RPMI8226 (cell line): ENCODE data around the gene FLNA.

Experiments
- DNase-seq: peaks from one replicate; pipeline ENCODE4 v3.0.0-alpha.2; 2015

Gene FLNA

DNA sequence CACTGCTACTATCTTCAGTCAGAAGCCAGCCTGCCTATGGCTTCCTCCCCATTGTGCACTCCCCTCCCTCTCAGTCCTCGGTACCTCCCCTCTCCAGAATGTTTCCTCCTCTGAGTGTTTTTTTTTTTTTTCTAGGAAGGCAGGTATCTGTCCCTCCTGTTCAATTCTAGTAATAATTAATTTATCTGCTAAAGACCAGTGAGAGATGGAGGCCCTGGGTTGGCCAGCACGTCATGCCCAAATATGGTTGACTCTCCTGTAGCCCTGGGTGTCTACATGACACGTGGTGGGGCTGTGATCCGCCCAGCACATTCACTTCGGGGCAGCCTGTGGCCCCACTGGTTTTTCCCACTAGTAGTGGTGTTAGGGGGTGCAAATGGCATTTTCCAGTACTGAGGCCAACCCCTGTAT is 1.8 kb downstream of the FLNA start:
- no peak for DNase-seq

- no peak for DNase-seq
Observed at GRCh38 chrX:154371789-154372300, 2.6 kb downstream of the FLNA start.

- DNase-seq = peak; percentile 96
Observed at GRCh38 chrX:154371017-154371788, 3.2 kb downstream of the FLNA start.

DNA sequence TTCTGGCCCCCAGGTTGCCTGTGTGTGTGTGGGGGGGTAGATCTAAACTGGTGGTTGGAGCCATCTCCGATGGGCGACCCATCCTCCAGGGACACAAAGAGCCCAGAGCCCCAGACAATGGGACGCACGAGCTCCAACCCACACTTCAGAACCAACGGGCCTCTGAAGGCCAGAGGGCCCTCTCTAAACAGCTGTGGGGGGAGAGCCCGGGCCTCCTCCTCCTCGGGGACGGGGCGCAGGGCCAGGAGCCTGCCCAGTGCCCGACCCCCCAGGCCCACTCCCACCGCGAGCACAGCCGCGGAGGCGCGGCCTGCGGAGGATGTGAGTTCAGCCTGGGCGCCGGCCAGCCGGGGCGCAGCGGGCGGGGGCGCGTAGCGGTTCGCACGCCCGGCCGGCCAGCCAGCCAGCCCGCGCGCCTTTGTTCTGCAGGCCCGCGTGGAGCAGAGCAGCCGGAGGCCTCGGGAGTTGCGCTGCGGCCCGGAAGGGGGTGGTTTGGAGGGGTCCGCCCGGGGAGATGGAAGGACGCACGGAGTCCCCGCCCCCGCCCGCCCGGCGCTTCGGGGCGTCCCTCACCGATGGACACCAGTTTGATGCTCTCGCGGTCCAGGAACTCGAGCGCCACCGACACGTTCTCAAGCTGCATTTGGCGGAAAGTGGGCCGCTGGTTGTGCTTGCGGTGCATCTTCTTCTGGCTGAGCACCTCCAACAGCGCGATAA is 4.0 kb downstream of the FLNA start:
- DNase-seq = peak; percentile 32

GRCh38 chrX:154369449-154370299 is 4.8 kb downstream of the FLNA start:
- DNase-seq = peak; percentile 69

DNA sequence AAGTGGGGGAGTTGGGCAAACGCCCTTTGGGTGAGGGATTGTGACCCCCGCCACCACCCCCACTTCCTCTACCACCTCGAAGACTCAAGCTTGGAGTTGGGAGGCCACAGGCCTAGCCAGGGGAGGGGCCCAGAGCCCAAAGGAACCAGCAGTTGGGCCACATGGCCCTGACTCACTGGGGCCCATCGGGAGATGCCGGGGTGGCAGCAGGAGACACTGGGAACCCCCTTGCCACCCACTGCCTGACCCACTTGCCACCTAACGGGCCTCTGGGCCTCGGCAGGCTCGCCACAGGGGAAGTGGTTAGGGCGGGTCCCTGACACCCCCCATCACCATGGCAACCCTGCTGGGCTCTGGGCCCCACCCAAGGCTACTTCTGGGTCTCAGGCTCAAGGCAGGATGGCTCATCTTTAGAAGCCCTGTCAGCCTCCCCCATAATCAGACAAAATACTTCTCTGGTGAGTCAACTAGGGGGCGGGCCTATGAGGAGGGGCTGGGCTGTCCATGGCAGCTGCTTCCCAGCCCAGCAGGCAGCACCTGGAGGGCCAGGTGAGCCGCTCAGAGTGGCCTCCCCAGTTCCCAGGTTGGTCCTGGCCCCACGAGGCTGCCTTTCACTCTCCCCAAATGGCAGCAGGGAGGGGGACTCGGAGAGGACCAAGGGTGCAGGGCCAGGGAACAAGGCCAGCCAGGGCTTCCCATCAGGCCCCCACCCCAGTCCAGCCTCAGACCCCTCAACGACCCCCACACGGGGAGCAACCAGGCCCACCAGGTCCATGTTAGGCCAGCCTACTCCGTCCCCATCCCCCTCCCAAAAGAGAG is 5.6 kb downstream of the FLNA start:
- peak; percentile 62 for DNase-seq

DNA sequence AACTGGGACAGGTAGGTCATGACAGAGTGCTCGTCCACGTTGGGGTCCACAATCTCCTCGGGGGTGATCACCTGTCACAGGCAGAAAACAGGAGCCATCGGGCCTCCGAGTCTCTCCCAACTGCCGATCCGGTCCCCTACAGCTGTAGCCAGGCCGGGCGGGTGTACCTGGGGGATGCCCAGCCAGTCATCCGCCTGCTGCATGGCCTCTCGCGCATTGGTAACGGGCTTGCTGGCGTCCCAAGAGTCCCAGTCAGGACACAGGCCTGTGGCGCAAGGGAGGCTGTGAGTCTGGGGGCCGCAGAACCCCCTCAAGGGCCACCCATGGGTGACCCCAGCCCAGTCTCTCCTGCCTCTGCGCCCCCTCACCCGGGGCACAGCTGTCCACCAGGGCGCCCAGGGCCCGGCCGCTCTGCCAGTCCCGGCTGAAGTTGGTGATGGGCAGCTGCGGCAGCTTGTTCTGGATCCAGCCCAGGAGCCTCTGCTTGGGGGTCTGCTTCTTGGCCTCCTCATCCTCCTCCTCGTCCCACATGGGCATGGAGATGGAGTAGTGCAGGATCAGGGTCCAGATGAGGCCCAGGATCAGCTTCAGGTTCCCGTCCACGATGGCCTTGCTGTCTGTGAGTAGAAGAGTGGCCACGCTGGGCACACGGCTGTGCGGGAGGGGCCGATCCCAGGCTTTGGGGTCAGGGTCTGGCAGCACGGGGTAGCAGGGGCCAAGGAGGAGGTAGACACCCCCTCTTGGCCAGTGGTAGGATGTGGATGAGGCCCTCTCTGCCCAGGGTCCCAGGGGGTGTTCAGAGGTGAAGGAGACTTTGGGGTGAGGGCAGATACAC is 6.7 kb downstream of the FLNA start:
- no peak for DNase-seq

DNA sequence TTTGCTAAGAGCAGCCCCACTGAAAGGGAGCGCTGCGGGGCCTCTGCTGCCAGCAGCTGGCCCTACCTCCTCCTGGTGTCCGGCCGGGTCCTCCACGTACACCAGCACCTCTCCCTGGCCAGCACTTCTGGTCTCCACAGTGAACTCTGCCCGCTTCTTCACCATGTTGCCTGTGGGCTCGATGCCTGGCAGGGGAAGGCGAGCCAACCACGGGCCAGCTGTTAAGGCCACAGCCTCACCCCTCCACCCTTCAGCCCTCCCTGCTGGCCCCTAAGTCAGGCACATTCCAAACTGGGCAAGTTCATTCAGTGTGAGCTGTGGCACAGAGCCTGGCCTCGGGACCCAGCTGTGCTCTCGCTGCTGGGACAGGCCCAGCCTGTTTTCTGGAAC is 7.8 kb downstream of the FLNA start:
- no peak for DNase-seq

- DNase-seq = no peak
Observed at GRCh38 chrX:154365997-154366665, 8.3 kb downstream of the FLNA start.

DNA sequence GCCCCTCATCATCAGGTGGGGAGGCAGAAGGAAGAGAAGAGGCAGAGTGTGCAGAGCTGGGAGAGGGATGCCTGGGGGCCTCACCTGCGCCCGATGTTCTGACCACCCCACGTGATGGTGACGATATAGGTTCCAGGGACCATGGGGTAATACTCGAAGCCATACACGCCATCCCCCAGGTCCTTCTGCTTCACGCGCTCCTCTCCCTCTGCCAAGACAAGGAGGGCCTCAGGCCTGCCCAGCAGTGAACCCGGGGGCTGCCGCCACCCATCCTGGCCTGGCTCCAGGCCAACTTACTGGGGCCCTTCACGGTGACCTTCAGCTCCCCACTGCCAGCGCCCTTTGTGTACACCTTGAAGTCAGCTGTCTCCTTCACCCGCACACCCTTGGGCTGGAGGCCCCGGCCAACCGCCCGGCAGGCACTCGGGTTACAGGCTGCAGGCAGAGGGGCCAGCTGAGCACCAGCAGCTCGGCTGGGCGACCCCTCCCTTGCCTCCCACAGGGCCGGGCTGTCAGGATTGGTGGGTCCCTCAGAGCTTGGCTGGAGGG is 9.3 kb downstream of the FLNA start:
- no peak for DNase-seq

DNA sequence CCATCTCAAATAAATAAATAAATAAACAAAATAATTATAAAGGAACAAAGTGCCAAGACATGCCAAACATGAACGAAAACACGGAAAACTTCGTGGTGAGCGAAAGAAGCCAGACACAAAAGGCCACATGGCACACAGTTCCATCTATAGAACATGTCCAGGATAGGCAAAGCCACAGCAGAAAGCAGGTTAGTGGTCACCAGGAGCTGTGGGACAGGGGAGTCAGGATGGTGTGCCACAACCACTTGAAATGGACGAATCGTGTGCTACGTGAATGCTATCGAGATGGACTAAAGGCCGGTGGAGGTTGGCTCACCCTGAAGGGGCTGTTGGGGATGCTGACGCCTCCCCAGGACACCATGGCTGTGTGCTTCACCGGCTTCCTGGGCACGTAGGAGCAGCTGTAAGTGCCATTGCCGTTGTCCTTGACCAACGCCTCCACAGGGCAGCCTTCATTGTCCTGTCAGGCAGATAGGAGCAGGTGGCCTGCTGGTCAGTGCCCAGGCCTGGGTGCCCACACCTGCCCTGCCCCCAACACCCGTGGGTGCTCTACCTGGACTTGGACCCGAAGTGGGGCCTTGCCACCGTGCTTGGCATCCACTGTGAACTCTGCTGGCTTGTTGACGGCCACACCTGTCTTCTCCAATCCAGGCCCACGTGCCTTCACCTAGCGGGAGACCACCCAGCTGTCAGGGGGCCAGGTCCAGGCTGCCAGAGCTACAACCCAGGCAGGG is 10.6 kb downstream of the FLNA start:
- DNase-seq = no peak

DNA sequence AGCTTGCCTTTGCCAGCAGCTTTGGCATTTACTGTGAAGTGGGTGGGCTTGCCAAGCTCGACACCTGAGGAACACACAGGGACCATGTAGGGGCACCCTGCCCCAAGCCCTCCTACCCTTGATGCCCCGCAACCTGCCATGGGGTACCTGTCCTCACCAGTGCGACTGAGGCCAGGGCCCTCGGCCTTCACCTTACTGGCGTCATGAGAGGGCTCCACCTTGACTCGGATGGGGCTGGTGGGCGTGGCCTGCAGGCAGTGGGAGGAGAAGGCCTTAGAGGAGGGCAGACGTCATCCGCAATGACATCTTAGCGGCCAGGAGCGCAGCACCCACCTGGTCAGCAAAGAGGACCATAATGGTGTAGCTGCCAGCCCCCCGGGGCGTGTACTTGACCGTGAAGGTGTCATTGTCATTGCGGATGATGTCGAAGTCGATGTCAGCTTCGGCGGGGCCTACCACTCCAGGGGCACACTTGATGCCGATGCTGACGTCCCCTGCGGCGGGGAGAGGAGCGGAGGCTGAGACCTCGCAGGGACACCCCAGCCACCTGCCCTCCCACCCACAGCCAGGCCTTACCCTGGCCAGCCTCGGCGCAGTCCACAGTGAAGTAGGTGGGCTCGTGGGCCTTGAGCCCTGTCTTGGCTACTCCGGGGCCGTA is 12.2 kb downstream of the FLNA start:
- DNase-seq = no peak

- no peak for DNase-seq
Observed at GRCh38 chrX:154360155-154360713, 14.2 kb downstream of the FLNA start.

DNA sequence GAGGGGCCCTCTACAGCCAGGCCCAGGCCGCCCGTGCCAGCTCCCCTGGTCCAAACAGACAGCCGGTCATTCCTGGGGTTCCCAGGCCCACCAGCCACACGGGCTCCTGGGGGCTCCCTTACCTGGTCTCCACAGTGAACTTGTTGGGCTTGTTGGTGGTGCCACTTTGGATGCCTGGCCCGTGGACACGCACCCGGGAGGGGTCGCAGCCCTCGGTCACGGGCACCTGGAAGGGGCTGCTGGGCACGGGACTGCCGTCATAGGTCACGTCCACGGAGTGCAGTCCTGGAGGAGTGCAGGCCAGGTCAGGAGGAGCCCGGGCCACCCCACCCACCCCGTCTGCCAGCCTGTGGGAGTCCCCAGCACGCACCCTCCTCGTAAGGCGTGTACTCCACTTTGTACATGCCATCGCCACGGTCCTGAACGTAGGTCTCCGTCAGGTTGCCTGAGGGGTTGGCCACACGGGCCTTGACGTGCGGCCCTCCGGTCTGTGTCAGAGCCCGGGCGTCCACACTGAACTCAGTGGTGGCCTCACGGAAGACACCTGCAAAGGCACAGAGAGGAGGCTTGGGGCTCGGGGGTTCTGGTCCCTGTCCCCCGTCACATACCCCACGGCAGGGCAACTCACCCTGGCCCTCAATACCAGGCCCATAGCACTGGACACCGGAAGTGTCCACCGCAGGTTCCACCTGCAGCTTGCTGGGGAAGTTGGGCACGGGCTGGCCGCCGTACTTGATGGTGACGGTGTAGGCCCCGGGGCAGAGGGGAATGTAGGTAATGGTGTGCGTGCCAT is 14.9 kb downstream of the FLNA start:
- no peak for DNase-seq

- no peak for DNase-seq
Observed at GRCh38 chrX:154358829-154359228, 15.6 kb downstream of the FLNA start.

DNA sequence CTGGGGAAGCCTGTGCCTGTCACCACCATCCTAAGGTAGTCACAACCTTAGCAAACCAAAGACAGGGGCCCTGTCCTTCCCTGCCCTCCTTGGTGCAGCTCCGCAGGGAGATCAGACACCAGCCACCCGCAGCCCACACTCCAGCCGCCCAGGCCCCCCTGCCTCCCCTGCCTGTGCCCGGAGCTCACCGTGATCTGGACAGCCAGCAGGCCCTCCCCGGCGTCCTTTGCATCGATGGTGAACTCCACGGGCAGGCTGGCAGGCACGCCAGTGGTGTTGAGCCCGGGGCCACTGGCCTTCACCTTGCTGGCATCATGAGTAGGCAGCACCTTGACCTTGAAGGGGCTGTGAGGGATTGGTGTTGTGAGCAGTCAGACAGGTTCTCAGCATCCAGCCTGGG is 16.4 kb downstream of the FLNA start:
- no peak for DNase-seq

DNA sequence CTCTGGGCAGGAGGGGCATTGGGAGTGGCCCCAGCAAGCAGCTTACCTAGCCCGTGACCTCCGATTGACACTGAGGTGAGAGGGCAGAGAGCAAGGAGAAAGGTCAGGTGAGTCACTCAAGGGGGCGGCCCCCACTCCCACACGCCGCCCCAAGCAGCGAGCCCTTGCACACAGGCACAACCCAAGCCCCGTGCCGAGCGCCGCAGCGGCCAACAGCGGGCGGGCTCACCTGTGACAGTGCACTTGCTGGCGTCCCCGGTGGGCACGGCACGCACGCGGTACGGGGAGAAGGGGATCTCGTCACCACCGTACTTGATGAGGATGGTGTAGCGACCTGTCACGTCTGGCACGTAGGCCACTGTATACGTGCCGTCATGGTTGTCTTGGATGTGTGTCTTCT is 17.2 kb downstream of the FLNA start:
- DNase-seq = no peak

GRCh38 chrX:154356596-154356995 is 17.8 kb downstream of the FLNA start:
- DNase-seq = no peak
